GM10847 (cell line): ENCODE results near the gene JDP2.
A peak's percentile ranks its signal among the peaks of the same experiment; 100 is the strongest.

Source experiments
- POLR2A ChIP-seq: IDR thresholded peaks from 2 replicates; pipeline ENCODE4 v1.6.1; 2011; ENCODE audit not compliant: insufficient read length; ENCODE audit errors: extremely low read depth

The JDP2 gene, protein sequence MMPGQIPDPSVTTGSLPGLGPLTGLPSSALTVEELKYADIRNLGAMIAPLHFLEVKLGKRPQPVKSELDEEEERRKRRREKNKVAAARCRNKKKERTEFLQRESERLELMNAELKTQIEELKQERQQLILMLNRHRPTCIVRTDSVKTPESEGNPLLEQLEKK

DNA sequence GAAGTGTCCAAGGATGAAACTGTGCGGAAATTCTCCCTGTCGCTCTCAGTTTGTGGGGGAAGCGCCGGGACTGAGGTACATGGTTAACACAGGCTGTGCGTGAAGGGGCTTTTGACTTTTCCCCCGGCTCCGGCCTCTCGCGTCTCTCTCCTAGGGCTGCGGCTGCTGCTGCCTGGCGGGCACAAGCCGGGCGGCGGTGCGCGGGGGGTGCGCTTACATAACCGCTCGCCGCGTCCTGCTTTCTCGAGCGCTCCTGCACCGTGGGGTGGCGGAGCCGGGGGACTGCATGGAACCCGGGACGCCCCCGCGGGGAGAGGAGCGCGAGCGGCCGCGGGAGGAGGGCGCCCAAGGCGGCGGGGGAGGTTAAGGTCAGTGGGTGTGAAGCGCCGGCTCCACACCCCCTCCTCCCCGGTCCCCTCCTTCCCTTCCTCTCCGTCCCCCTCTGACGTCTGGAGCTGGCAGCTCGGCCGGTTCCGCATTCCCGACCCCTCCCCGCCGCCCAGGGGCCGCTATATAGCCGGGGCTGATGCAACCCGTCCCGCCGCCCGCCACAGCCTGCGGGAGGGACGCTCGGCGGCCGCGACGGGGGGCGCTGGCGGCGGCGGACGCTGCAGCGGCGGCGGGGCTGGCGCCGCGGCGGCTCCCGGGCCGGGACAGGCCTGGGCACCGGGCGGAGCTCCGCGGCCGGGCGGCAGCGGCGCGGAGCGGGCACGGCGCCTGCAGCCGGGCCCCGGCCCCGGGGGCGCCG, at the start of gene JDP2:
TSS of gene JDP2 (plus strand) at position 541 of the 748 bp plus-strand sequence. CDS start 9,899 bp downstream, outside the sequence.
- TF ChIP-seq POLR2A, result peak; percentile 14

DNA sequence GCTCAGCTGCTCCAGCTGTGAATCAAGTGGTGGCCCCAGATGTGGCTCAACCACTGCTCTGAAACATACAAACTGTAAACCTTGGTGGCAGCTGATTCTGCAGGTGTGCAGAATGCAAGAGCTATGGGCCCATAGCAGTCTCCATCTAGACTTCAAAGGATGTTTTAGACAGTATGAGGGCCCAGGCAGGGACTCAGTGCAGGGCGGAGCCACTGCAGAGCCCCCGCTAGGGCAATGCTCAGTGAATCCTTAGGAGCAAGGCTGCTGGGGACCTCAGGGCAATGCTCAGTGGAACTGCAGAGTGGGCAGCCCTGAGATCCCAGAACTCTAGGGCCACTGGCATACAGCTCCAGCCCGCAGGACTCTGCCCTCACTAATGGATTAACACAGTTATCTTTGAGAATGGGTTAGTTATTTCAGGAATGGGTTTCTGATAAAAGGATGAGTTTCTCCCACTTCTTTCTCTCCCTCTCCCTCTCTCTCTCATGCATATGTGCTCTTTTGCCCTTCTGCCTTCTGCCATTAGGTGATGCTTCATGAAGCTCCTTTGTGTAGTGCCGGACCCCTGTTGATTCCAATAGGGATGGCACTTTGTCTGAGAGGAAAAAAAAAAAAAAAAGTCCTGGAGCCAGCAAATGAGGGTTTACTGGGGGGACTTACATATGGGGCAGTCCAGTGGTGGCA, 48.4 kb upstream of the JDP2 start:
- no peak for TF ChIP-seq POLR2A

DNA sequence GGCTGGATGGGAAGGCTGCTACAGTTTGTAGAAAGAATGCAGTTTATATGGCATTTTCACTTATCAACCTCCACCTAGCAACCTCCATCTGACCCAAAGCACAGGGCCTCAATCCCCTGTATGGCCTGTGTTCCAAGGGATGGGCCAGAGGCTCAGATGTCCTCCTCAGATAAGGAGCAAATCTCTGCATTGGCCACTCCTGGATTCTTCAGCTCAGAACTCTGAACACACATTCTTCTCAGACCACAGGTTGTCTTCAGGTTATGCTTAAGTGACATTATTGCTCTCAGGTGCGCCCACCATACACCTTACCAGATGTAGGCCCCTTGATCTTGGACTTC, 47.9 kb upstream of the JDP2 start:
- TF ChIP-seq POLR2A, result no peak

DNA sequence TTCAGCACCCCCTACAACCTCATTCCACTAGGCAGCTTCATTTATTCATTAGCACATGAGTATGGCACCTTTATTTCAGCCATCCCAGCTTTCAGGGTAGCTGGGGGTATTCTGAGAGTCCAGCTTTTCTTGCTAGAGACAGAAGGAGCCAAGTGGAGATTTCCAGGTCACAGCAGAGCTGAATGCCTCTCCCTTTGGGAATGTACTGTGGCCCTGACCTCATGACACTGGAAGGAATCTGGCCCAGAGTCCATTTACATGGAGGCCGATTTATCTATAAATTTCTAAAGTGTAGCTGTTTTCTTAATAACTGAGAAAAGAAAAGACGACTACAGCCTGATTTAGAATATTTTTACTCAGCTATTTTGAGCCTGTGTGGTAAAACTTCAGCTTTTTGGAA, 47.2 kb upstream of the JDP2 start:
- no peak for TF ChIP-seq POLR2A

DNA sequence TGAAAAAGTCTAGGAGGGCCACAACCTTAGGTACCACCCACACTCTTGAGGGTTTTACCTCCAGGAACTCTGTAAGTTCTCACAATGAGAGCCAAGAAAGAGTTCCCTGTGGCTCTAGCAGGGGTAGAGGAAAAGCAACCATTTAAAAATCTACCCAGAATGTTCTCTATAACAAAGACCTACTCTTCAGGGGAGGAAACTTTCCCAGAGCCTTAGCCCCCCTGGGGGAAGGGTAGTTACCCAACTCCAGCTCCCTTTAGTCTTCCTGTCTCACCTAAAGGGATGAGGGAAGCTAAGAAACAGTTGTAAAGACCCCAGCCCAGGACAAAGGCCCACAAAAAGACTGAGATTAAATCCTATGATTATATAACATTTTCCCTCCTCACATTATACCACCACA, 46.2 kb upstream of the JDP2 start:
- TF ChIP-seq POLR2A, result no peak

DNA sequence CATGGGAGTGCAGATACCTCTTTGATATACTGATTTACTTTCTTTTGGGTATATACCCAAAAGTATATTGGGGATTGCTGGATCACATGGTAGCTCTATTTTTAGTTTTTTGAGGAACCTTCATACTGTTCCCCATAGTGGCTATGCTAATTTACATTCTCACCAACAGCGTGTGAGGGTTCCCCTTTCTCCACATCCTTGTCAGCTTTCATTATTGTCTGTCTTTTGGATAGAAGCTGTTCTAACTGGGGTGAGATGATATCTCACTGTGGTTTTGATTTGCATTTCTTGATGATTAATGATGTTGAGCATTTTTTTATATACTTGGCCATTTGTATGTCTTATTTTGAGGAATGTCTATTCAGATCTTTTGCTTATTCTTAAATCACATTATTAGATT, 44.1 kb upstream of the JDP2 start:
- no peak for TF ChIP-seq POLR2A

DNA sequence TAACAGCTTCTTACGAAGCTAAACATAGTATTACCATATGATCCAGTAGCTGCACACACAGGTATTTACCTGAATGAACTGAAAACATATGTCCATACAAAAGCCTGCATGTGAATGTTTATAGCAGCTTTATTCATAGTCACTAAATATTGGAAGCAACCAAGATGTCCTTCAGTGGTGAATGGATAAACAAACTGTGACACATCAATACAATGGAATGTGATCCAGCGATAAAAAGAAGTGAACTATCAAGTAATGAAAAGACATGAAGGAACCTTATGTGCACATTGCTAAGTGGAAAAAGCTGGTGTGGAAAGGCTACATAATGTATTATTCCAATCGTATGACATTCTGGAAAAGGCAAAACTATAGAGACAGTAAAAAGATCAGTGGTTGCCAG, 38.1 kb upstream of the JDP2 start:
- no peak for TF ChIP-seq POLR2A

DNA sequence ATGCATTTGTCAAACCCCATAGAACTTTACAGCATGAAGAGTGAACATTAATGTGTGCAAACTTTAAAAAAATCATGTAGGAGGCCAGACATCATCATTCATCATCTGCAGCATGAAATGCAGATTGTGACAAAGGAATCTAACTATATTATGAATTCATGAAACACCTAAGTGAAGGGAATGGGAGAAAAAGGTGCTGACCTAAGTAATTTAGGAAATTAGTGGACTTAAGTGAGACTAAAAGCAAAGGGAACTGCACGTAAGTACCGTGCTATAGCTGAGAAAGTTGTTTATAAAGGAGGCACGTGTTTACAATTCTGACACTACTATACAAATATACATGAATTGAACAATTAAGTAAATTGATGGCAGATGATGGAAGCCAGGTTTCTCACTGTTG, 37.6 kb upstream of the JDP2 start:
- TF ChIP-seq POLR2A, result no peak

DNA sequence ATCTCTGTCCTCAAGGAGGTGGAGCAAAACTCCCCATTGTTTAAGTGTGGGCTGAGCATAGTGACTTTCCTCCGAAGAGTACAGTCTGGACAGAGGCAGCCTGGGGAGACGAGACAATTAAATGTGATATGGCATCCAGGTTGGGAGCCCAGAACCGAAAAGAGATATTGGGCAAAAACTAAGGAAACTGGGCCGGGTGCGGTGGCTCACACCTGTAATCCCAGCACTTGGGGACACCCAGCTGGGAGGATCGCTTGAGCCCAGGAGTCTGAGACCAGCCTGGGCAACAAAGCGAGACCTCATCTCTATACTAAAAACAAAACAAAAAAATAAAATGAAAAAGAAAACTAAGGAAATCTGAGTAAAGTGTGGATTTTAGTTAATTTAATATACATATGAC, 35.9 kb upstream of the JDP2 start:
- TF ChIP-seq POLR2A, result no peak

DNA sequence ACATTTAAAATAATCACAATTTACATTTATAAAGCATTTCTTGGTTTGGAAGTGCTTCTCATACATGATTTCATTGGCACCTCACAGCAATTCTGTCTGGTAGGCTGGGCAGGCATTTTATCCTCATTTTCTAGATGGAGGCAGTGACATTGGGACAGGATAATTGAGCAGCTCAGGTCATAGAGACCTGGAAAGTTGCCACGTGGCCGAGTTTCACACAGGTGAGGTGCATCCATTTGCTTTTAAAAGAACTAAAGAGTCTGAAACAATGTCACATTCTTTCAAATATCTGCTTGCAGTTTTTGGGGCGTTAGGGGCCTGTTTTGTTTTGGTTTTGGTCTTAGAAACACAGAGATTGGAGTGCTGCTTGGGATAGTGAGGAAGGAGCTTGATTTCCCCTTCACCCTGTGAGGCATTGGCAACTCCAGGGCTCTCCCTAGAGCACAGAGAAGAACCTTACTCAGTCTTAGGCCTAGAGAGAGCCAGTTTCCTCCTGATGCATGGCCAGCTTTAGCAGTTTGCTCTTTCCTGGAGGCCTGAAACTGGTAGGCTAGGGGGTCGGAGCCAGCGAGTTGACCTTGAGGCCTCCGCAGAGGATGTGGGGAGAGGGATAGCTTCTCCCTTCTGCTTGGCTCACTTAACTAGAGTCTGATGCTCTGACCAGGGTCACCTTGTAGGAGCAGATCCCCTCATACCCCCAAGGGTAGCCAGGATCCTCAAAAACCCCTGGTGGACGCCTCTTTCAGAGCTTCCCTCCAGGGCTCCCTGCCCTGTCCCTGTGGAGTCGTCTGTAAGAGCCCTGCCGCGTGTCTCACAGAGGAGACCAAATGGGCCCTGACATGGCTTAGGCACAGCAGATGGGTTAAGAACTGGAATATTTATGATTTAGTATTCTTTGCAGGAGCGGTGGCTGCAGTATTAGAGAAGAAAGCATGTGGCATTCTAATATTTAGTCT, 34.9 kb upstream of the JDP2 start:
- TF ChIP-seq POLR2A, result no peak

DNA sequence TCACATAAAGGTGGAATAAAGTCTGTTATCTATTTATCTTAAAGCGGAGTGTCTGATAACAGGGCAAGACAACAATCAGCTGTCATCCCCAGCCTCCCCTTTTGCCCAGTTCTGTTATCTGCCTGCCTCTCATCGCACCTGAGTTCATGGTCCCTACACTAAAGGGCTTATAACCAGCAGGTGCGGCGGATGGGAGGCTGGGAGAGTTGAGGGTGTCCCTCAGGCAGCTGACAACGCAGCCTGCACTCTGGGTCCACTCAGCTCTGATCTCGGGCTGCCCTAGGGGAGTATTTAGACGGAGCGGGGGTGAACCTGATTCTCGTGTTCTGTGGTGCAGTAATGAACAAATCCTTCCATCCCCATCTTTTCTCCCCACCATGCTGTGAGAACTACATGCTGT, 34.0 kb upstream of the JDP2 start:
- TF ChIP-seq POLR2A, result no peak

DNA sequence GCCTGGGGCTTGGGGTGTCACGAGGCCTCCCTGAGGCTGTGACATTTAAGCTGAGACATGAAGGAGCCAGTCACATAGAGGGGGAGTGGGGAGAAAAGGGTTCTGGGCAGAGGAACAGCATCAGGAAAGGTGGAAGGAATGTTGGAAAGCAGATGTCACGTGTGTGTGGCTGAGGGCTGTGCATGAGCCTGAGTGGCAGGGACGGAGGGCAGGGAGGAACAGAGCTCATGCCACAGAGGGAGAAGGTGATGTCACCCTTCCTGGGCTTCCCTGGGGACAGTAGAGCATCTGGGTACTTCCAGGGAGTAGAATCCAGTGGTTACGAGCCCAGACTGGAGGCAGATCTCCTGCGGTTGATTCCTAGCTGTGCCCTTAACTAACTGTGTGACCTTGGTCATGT, 32.0 kb upstream of the JDP2 start:
- no peak for TF ChIP-seq POLR2A

DNA sequence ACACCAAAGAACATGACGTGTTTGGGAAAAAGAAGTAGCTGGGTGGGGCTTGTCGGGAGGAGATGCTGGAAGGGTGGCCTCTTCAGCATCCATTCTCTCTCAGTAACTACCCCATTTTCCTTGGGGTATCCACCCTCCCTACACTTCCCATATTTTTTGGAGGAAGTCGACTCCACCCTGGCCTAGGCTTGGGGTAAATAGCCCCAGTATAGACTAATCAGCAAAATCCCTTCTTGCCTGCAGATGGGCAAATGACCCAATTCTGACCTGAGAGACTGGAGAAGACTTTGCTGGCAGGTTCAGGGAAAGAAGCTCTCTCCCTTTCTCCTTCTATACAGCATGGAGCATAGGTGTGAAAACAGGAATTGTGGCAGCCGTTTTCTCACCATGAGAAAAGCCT, 28.5 kb upstream of the JDP2 start:
- no peak for TF ChIP-seq POLR2A

DNA sequence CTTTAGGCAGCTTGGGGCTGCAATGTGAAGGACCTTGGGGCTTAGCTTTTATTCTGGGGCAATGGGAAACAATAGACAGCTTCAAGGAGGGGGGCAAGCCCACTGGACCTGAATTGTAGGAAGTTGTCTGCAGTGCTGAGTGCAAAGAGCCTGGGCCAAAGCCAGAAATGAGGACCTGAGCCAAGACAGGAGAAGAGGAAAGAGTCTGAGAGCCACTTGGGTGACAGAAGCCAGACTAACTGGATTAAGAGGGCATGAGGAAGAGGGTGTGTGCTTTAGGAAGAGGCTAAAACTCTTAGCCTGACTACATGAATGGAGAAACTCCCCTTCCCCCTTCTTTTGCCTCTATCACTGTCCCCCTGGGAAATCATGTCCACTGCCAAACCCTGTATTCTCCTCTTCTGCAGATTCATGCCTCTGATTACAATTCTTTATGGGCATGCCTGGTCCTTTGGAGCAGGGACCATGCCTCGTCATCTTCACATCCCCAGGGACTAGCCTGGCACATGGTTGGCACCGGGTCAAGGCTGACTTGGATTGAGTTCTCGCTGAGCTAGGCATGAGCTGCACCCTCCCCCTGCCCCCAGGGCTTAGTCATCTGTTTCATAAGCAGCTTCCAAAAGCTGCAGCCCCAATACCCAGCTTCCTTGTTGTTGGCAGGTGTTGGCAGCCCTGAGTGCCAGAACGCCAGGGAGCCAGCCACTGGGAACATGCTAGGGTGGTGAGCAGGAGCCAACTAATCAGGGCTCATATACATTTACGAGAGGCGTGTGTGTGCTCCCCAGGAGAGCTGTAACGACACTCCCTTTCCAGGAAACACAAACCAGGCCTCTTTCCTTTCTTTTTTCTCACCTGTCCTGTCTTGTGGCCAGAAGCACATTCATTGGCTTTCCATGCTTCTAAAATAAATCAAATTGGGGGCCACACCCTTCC, 27.7 kb upstream of the JDP2 start:
- no peak for TF ChIP-seq POLR2A
